Thoracic aorta (tissue), 2 donors: Measurements from ENCODE around the gene CIART. TPM values are rescaled to one million over a fixed set of nuclear protein-coding genes. Genes with fewer than 3 reads are reported as not detected.

ENCODE experiments used
- ATAC-seq: fragments of 150-250 bp; one replicate; pipeline ENCODE4 v1.8.0; 2017; ENCODE audit warnings: low read depth; ENCODE audit not compliant: insufficient number of reproducible peaks, low FRiP score
- DNase-seq: peaks from one replicate; pipeline ENCODE4 v3.0.0-alpha.2; 2020; ENCODE audit warnings: low spot score
- H3K27ac ChIP-seq, 2 donors: fragments of 200-600 bp; sonication (generic); 1 replicate in 1 of 2; 2 replicates in 1 of 2; pipeline ENCODE4 v1.5.1; 2016; ENCODE audit warnings: mild to moderate bottlenecking in 2 of 2, moderate library complexity in 2 of 2
- H3K27me3 ChIP-seq: fragments of 200-600 bp; sonication (generic); replicated peaks from 2 replicates; pipeline ENCODE4 v1.6.0; 2016; ENCODE audit warnings: mild to moderate bottlenecking; ENCODE audit not compliant: insufficient read depth
- H3K36me3 ChIP-seq: fragments of 200-600 bp; sonication (generic); one replicate; pipeline ENCODE4 v1.5.1; 2016
- H3K4me1 ChIP-seq, 2 donors: fragments of 200-600 bp; sonication (generic); 1 replicate in 1 of 2; 2 replicates in 1 of 2; pipeline versions ENCODE4 v1.5.1 to v1.6.0; 2016; ENCODE audit warnings: low read depth in 2 of 2, mild to moderate bottlenecking in 1 of 2; ENCODE audit not compliant: control insufficient read depth in 1 of 2
- H3K4me3 ChIP-seq: fragments of 200-600 bp; sonication (generic); 2 replicates; pipeline ENCODE4 v1.5.1; 2016; ENCODE audit warnings: mild to moderate bottlenecking
- H3K9me3 ChIP-seq: fragments of 200-600 bp; sonication (generic); 2 replicates; pipeline ENCODE4 v1.5.1; 2016
- CTCF ChIP-seq: fragments of 200-600 bp; sonication (generic); IDR thresholded peaks from one replicate; pipeline ENCODE4 v1.5.1; 2019; ENCODE audit warnings: antibody characterized with exemption
- total RNA-seq, 2 donors: library from RNA; depleted of rRNA; stranded (reverse); fragments of >200 nt; gene quantifications; one replicate each; pipeline versions ENCODE4 v1.1.0 to v1.2.3, GENCODE V29; 2016

The CIART gene
- total RNA-seq, 2 donors from 2014 or later: 5.2 to 9.7 TPM

GRCh38 chr1:150243003-150243402 is 39.4 kb upstream of the CIART start:
- Histone ChIP-seq H3K36me3 (no peaks in the 10 kb centered on the region), H3K9me3 (no peaks in the 10 kb centered on the region), H3K4me3 (no peak overlapping the region), H3K27me3 (no peaks in the 10 kb centered on the region), H3K4me1 (no peaks in the 10 kb centered on the region), H3K27ac (no peak overlapping the region)
- no peak for TF ChIP-seq CTCF
- DNase-seq (no peak), ATAC-seq (no peak)

GRCh38 chr1:150249936-150250335 is 32.4 kb upstream of the CIART start:
- no peak for TF ChIP-seq CTCF
- H3K36me3 ChIP-seq: no peaks in the 10 kb centered on the region
- no peak for DNase-seq
- no peaks in the 10 kb centered on the region for H3K9me3 ChIP-seq
- no peak overlapping the region for H3K27ac ChIP-seq
- no peaks in the 10 kb centered on the region for H3K27me3 ChIP-seq
- no peaks in the 10 kb centered on the region for H3K4me1 ChIP-seq
- no peak for ATAC-seq
- no peak overlapping the region for H3K4me3 ChIP-seq

- H3K27ac ChIP-seq: peak overlapping the region; percentile 45 to 59
- TF ChIP-seq CTCF: no peak
- ATAC-seq (no peak), DNase-seq (no peak)
- H3K9me3 ChIP-seq: no peaks in the 10 kb centered on the region
- no peaks in the 10 kb centered on the region for H3K27me3 ChIP-seq
- H3K4me3 ChIP-seq: peak overlapping the region; percentile 61
- peaks cover 9 to 10% of the 10 kb centered on the region in 2 donors for H3K4me1 ChIP-seq
- no peaks in the 10 kb centered on the region for H3K36me3 ChIP-seq
Observed at GRCh38 chr1:150256198-150256553, 26.2 kb upstream of the CIART start.

GRCh38 chr1:150256554-150257341 is 25.6 kb upstream of the CIART start:
- Histone ChIP-seq H3K27me3 (no peaks in the 10 kb centered on the region), H3K4me1 (peaks cover 9 to 10% of the 10 kb centered on the region in 2 donors), H3K9me3 (no peaks in the 10 kb centered on the region), H3K27ac (peak overlapping the region in 1 of 2 donors; percentile 45), H3K4me3 (peak overlapping the region; percentile 61), H3K36me3 (no peaks in the 10 kb centered on the region)
- ATAC-seq (no peak), DNase-seq (no peak)
- no peak for TF ChIP-seq CTCF

GRCh38 chr1:150257624-150258585 is 24.4 kb upstream of the CIART start, which contains the start of gene CA14:
Gene CA14 (plus strand): TSS chr1:150257774. CDS start chr1:150258129, 355 bp downstream.
- Histone ChIP-seq H3K27ac (no peak within 1 kb of the TSS), H3K4me3 (no peak within 1 kb of the TSS), H3K27me3 (no peaks in the 10 kb centered on the region), H3K9me3 (no peaks in the 10 kb centered on the region), H3K36me3 (no peaks in the 10 kb centered on the region), H3K4me1 (peaks cover 9 to 10% of the 10 kb centered on the region in 2 donors)
- ATAC-seq: no peak
- TF ChIP-seq CTCF: no peak
- DNase-seq: no peak
